HCT116 (cell line): ENCODE results near the gene GPR180. TPM values are rescaled to one million over a fixed set of nuclear protein-coding genes. Genes with fewer than 3 reads are reported as not detected.

ENCODE experiments used
- ATAC-seq: fragments of 200-7000 bp; cut with Tn5 transposase; 2 replicates; pipeline ENCODE4 v1.9.1; 2020; ENCODE audit warnings: mild to moderate bottlenecking, moderate library complexity
- BruUV-seq: library from RNA; stranded (reverse); fragments of 400-500 nt; replicated peaks from 2 replicates; lab custom pipeline; 2021; lab: Mats Ljungman, UMichigan
- CTCF ChIA-PET: fragments of 300-600 bp; sonication (Branson Sonifier 250); formaldehyde crosslinking; loops from one replicate; lab custom pipeline; 2021; ENCODE audit warnings: antibody characterized with exemption; lab: Charles Lee
- POLR2A ChIA-PET: fragments of 300-600, 350-600 bp; sonication (Branson Sonifier 250); formaldehyde crosslinking; loops from one replicate; lab custom pipeline; 2021; ENCODE audit warnings: antibody characterized with exemption; lab: Charles Lee
- RAD21 ChIA-PET, 2 experiments: fragments of 300-600 bp; sonication (Branson Sonifier 250); formaldehyde crosslinking; loops; one replicate each; lab custom pipeline; 2023; ENCODE audit warnings: low total read pairs in 2 of 2; ENCODE audit not compliant: uncharacterized antibody in 2 of 2, unreplicated experiment in 2 of 2, low non-redundant PET in 1 of 2; lab: Charles Lee
- DNase-seq: peaks from one replicate; pipeline ENCODE4 v3.0.0-alpha.2; 2010; ENCODE audit warnings: low read depth, low spot score
- H2AFZ ChIP-seq: fragments of 200-600 bp; shearing (Covaris generic), sonication (generic); 2 replicates; pipeline ENCODE4 v1.6.1; 2017; ENCODE audit warnings: low read depth, mixed run types, mixed read lengths, antibody characterized with exemption, low read length; ENCODE audit not compliant: poor library complexity, severe bottlenecking
- H3K27ac ChIP-seq: 2 replicates; pipeline ENCODE4 v1.5.1; 2012; ENCODE audit warnings: low read depth, low read length
- H3K27me3 ChIP-seq: fragments of 200-600 bp; sonication (generic); 2 replicates; pipeline ENCODE4 v1.6.1; 2016; ENCODE audit warnings: mixed run types, low read length, mixed read lengths; ENCODE audit not compliant: insufficient read depth
- H3K36me3 ChIP-seq, 2 experiments: fragments of 200-500 bp in 1 of 2; fragments of 200-600 bp in 1 of 2; sonication (Bioruptor generic) in 1 of 2; sonication (generic) in 1 of 2; 2 replicates each; pipeline versions ENCODE4 v1.5.1 to v1.6.1; 2014 to 2016; ENCODE audit warnings: low read length in 2 of 2, inconsistent platforms in 1 of 2, mixed read lengths in 1 of 2, mixed run types in 1 of 2; ENCODE audit not compliant: insufficient read depth in 2 of 2, control insufficient read depth in 1 of 2
- H3K4me1 ChIP-seq, 2 experiments: fragments of 200-600 bp in 1 of 2; sonication (generic) in 1 of 2; 2 replicates each; pipeline versions ENCODE4 v1.5.1 to v1.6.1; 2012 to 2017; ENCODE audit warnings: low read length in 2 of 2, inconsistent platforms in 1 of 2, mild to moderate bottlenecking in 1 of 2, mixed read lengths in 1 of 2, mixed run types in 1 of 2, moderate library complexity in 1 of 2; ENCODE audit not compliant: insufficient read depth in 2 of 2, control insufficient read depth in 1 of 2
- H3K4me2 ChIP-seq: fragments of 200-600 bp; sonication (generic); 2 replicates; pipeline ENCODE4 v1.6.1; 2017; ENCODE audit warnings: mixed run types, low read length, mixed read lengths
- H3K4me3 ChIP-seq, 2 experiments: fragments of 200-600 bp in 1 of 2; sonication (generic) in 1 of 2; replicated peaks in 1 of 2; 2 replicates each; pipeline ENCODE4 v1.5.1; 2011 to 2016; ENCODE audit warnings: low read length in 2 of 2, control low read depth in 1 of 2, low read depth in 1 of 2, mild to moderate bottlenecking in 1 of 2, mixed read lengths in 1 of 2, mixed run types in 1 of 2
- H3K79me2 ChIP-seq: fragments of 200-600 bp; sonication (generic); 2 replicates; pipeline ENCODE4 v1.6.1; 2017; ENCODE audit warnings: mild to moderate bottlenecking, mixed run types, low read length, moderate library complexity, mixed read lengths; ENCODE audit not compliant: insufficient read depth
- H3K9ac ChIP-seq: fragments of 200-600 bp; sonication (generic); 2 replicates; pipeline ENCODE4 v1.6.1; 2016; ENCODE audit warnings: low read length, mixed read lengths
- H3K9me2 ChIP-seq: fragments of 200-600 bp; sonication (generic), shearing (Covaris generic); 2 replicates; pipeline ENCODE4 v1.6.1; 2017; ENCODE audit warnings: mixed run types, mild to moderate bottlenecking, moderate library complexity; ENCODE audit not compliant: insufficient read depth
- H3K9me3 ChIP-seq, 2 experiments: fragments of 200-500 bp in 1 of 2; fragments of 200-600 bp in 1 of 2; sonication (Bioruptor generic) in 1 of 2; sonication (generic) in 1 of 2; 2 replicates each; pipeline ENCODE4 v1.6.1; 2014 to 2017; ENCODE audit warnings: low read length in 2 of 2, mixed read lengths in 2 of 2, inconsistent platforms in 1 of 2, low read depth in 1 of 2, mild to moderate bottlenecking in 1 of 2, mixed run types in 1 of 2, moderate library complexity in 1 of 2; ENCODE audit not compliant: control insufficient read depth in 1 of 2, insufficient read depth in 1 of 2
- H4K20me1 ChIP-seq: fragments of 200-600 bp; sonication (generic), shearing (Covaris generic); 2 replicates; pipeline ENCODE4 v1.6.1; 2017; ENCODE audit warnings: mixed run types, mild to moderate bottlenecking, moderate library complexity; ENCODE audit not compliant: insufficient read depth
- CBX3 ChIP-seq: IDR thresholded peaks from 2 replicates; pipeline ENCODE4 v1.6.1; 2012; ENCODE audit warnings: low read depth
- CEBPB ChIP-seq: IDR thresholded peaks from 2 replicates; pipeline ENCODE4 v1.6.1; 2012; ENCODE audit warnings: low read depth
- EGR1 ChIP-seq: IDR thresholded peaks from 2 replicates; pipeline ENCODE4 v1.6.1; 2012; ENCODE audit warnings: low read depth
- ELF1 ChIP-seq: IDR thresholded peaks from 2 replicates; pipeline ENCODE4 v1.6.1; 2012; ENCODE audit warnings: low read depth, borderline replicate concordance
- EZH2 ChIP-seq: fragments of 200-600 bp; sonication (generic); IDR thresholded peaks from 2 replicates; pipeline ENCODE4 v1.6.1; 2017; ENCODE audit warnings: antibody characterized with exemption, mixed run types
- EZH2phosphoT487 ChIP-seq: fragments of 200-600 bp; IDR thresholded peaks from 2 replicates; pipeline ENCODE4 v1.6.1; 2018; ENCODE audit warnings: antibody characterized with exemption, borderline replicate concordance
- FOSL1 ChIP-seq: IDR thresholded peaks from 2 replicates; pipeline ENCODE4 v1.6.1; 2012; ENCODE audit warnings: low read depth
- JUND ChIP-seq: IDR thresholded peaks from 2 replicates; pipeline ENCODE4 v1.6.1; 2012
- POLR2A ChIP-seq: IDR thresholded peaks from 2 replicates; pipeline ENCODE4 v1.7.0; 2011; ENCODE audit warnings: borderline replicate concordance; ENCODE audit not compliant: insufficient read depth, insufficient read length; ENCODE audit errors: extremely low read depth
- POLR2AphosphoS5 ChIP-seq: IDR thresholded peaks from 2 replicates; pipeline ENCODE4 v1.6.1; 2011; ENCODE audit warnings: mild to moderate bottlenecking, low read depth, low read length, moderate library complexity
- RAD21 ChIP-seq: IDR thresholded peaks from 2 replicates; pipeline ENCODE4 v1.6.1; 2012; ENCODE audit warnings: low read depth, mild to moderate bottlenecking
- SP1 ChIP-seq: IDR thresholded peaks from 2 replicates; pipeline ENCODE4 v1.6.1; 2012; ENCODE audit warnings: low read depth
- SRF ChIP-seq: IDR thresholded peaks from 2 replicates; pipeline ENCODE4 v1.6.1; 2012; ENCODE audit warnings: low read depth
- YY1 ChIP-seq: IDR thresholded peaks from 2 replicates; pipeline ENCODE4 v1.6.1; 2011; ENCODE audit warnings: low read length, low read depth, moderate library complexity, mild to moderate bottlenecking; ENCODE audit not compliant: insufficient replicate concordance; ENCODE audit errors: extremely low read depth
- ZFX ChIP-seq: fragments of 450-650 bp; IDR thresholded peaks from 2 replicates; pipeline ENCODE4 v1.6.1; 2017
- intact Hi-C: fragments of 100-400 bp; cut with micrococcal nuclease; formaldehyde crosslinking; loops from 2 replicates; pipeline ENCODE4 v1.10.0; 2022
- total RNA-seq: library from RNA; stranded (reverse); gene quantifications from one replicate; pipeline ENCODE4 v1.2.1, GENCODE V29; 2021; ENCODE audit not compliant: unreplicated experiment
- TF ChIP-seq, protein P1 (sequence below): IDR thresholded peaks from 2 replicates; pipeline ENCODE4 v1.6.1; 2011; ENCODE audit warnings: mild to moderate bottlenecking, low read length, moderate library complexity; ENCODE audit not compliant: insufficient replicate concordance; ENCODE audit errors: extremely low read depth
- TF ChIP-seq, protein P2 (sequence below): IDR thresholded peaks from 2 replicates; pipeline ENCODE4 v1.6.1; 2012
- TF ChIP-seq, protein P3 (sequence below): IDR thresholded peaks from 2 replicates; pipeline ENCODE4 v1.6.1; 2012
- TF ChIP-seq, protein P4 (sequence below), 3 experiments: fragments of 200-600 bp in 1 of 3; sonication (generic) in 1 of 3; IDR thresholded peaks in 2 of 3; conservative IDR thresholded peaks in 1 of 3; 2 replicates each; pipeline ENCODE4 v1.5.1; 2012 to 2017; ENCODE audit warnings: low read depth in 2 of 3, low read length in 2 of 3, antibody characterized with exemption in 1 of 3, borderline replicate concordance in 1 of 3, control low read depth in 1 of 3, mild to moderate bottlenecking in 1 of 3, mixed read lengths in 1 of 3, mixed run types in 1 of 3, moderate library complexity in 1 of 3; ENCODE audit not compliant: insufficient read depth in 1 of 3
- TF ChIP-seq, protein P5 (sequence below): IDR thresholded peaks from 2 replicates; pipeline ENCODE4 v1.6.1; 2012; ENCODE audit warnings: low read depth

Gene GPR180
- total RNA-seq, 1 experiment from 2014 or later: 6.4 TPM

DNA sequence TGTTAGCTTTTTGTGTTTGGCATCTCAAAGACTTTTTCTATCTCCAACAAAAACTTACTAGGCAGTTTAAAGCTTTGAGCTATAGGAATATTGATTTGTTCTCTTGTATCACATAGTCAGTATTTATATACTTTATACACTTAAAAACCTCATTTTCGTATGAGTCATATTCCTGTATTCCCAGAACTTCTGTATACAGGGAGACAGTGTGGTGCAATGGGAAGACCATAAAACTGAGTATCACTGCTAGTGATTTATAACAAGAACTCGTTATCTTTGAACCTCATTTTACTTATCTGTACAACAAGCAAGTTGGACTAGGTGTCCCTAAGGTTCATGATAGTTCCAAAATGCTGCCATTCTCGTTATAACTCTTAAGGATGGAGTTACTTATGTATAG is 6.3 kb downstream of the GPR180 start:
- TF ChIP-seq EGR1: no peak
- TF ChIP-seq EZH2phosphoT487: no peak
- TF ChIP-seq RAD21: no peak
- TF ChIP-seq, protein P1, sequence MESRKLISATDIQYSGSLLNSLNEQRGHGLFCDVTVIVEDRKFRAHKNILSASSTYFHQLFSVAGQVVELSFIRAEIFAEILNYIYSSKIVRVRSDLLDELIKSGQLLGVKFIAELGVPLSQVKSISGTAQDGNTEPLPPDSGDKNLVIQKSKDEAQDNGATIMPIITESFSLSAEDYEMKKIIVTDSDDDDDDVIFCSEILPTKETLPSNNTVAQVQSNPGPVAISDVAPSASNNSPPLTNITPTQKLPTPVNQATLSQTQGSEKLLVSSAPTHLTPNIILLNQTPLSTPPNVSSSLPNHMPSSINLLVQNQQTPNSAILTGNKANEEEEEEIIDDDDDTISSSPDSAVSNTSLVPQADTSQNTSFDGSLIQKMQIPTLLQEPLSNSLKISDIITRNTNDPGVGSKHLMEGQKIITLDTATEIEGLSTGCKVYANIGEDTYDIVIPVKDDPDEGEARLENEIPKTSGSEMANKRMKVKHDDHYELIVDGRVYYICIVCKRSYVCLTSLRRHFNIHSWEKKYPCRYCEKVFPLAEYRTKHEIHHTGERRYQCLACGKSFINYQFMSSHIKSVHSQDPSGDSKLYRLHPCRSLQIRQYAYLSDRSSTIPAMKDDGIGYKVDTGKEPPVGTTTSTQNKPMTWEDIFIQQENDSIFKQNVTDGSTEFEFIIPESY: no peak
- TF ChIP-seq, protein P2, sequence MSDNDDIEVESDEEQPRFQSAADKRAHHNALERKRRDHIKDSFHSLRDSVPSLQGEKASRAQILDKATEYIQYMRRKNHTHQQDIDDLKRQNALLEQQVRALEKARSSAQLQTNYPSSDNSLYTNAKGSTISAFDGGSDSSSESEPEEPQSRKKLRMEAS: no peak
- no peak for TF ChIP-seq EZH2
- no peak for TF ChIP-seq POLR2A
- no peak for TF ChIP-seq JUND
- TF ChIP-seq, protein P3, sequence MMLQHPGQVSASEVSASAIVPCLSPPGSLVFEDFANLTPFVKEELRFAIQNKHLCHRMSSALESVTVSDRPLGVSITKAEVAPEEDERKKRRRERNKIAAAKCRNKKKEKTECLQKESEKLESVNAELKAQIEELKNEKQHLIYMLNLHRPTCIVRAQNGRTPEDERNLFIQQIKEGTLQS: no peak
- no peak for TF ChIP-seq POLR2AphosphoS5
- no peak for TF ChIP-seq SRF
- TF ChIP-seq CBX3: no peak
- no peak for TF ChIP-seq CEBPB
- TF ChIP-seq ZFX: no peak
- TF ChIP-seq, protein P4, sequence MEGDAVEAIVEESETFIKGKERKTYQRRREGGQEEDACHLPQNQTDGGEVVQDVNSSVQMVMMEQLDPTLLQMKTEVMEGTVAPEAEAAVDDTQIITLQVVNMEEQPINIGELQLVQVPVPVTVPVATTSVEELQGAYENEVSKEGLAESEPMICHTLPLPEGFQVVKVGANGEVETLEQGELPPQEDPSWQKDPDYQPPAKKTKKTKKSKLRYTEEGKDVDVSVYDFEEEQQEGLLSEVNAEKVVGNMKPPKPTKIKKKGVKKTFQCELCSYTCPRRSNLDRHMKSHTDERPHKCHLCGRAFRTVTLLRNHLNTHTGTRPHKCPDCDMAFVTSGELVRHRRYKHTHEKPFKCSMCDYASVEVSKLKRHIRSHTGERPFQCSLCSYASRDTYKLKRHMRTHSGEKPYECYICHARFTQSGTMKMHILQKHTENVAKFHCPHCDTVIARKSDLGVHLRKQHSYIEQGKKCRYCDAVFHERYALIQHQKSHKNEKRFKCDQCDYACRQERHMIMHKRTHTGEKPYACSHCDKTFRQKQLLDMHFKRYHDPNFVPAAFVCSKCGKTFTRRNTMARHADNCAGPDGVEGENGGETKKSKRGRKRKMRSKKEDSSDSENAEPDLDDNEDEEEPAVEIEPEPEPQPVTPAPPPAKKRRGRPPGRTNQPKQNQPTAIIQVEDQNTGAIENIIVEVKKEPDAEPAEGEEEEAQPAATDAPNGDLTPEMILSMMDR (IDR thresholded peaks at IDR 0.05 in 2 of 3, conservative IDR thresholded peaks at IDR 0.05 in 1 of 3; ENCODE audit: borderline replicate concordance in 1 of 3, insufficient read depth in 1 of 3, low read depth in 2 of 3, low read length in 2 of 3): no peak
- no peak for TF ChIP-seq SP1
- TF ChIP-seq YY1: no peak
- TF ChIP-seq, protein P5, sequence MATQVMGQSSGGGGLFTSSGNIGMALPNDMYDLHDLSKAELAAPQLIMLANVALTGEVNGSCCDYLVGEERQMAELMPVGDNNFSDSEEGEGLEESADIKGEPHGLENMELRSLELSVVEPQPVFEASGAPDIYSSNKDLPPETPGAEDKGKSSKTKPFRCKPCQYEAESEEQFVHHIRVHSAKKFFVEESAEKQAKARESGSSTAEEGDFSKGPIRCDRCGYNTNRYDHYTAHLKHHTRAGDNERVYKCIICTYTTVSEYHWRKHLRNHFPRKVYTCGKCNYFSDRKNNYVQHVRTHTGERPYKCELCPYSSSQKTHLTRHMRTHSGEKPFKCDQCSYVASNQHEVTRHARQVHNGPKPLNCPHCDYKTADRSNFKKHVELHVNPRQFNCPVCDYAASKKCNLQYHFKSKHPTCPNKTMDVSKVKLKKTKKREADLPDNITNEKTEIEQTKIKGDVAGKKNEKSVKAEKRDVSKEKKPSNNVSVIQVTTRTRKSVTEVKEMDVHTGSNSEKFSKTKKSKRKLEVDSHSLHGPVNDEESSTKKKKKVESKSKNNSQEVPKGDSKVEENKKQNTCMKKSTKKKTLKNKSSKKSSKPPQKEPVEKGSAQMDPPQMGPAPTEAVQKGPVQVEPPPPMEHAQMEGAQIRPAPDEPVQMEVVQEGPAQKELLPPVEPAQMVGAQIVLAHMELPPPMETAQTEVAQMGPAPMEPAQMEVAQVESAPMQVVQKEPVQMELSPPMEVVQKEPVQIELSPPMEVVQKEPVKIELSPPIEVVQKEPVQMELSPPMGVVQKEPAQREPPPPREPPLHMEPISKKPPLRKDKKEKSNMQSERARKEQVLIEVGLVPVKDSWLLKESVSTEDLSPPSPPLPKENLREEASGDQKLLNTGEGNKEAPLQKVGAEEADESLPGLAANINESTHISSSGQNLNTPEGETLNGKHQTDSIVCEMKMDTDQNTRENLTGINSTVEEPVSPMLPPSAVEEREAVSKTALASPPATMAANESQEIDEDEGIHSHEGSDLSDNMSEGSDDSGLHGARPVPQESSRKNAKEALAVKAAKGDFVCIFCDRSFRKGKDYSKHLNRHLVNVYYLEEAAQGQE: no peak
- TF ChIP-seq FOSL1: no peak
- no peak for TF ChIP-seq ELF1
- Histone ChIP-seq H4K20me1 (no peaks in the 10 kb centered on the region), H3K4me2 (no peak overlapping the region), H3K27me3 (no peaks in the 10 kb centered on the region), H3K9ac (no peak overlapping the region), H3K4me1 (peaks cover 0 to 4% of the 10 kb centered on the region in 2 experiments; a peak in 2 of 4 replicates), H3K9me2 (no peaks in the 10 kb centered on the region), H3K9me3 (no peaks in the 10 kb centered on the region), H3K79me2 (peaks cover 9% of the 10 kb centered on the region), H3K4me3 (no peak overlapping the region), H2AFZ (no peak overlapping the region), H3K36me3 (peaks cover 5 to 10% of the 10 kb centered on the region in 2 experiments; a peak in 1 of 4 replicates), H3K27ac (no peak overlapping the region)
- POLR2A ChIA-PET: no interaction called here
- CTCF ChIA-PET: interaction anchor here (1.3 to 2.2 kb wide), 2 partner anchors 10 to 11 kb away, joined by 3 to 6 read pairs; no protein-coding TSS in a partner anchor
- RAD21 ChIA-PET: no interaction called here
- intact Hi-C loops: no loop called here
- ATAC-seq (no peak), DNase-seq (no peak)
- BruUV-seq: no TSS peak
